ENCODE data around the gene SDF2.
"Not testable (repeated sequence)": the region's sequence is repeated elsewhere in the genome, so short reads cannot be mapped to it uniquely, and the experiment has no call there.

DNA sequence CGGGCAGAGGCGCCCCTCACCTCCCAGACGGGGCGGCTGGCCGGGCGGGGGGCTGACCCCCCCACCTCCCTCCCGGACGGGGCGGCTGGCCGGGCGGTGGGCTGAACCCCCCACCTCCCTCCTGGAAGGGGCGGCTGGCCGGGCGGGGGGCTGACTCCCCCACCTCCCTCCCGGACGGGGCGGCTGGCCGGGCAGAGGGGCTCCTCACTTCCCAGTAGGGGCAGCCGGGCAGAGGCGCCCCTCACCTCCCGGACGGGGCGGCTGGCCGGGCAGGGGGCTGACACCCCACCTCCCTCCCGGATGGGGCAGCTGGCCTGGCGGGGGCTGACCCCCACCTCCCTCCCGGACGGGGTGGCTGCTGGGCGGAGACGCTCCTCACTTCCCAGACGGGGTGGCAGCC, 57.7 kb downstream of the SDF2 start:
- TF ChIP-seq, protein P1, sequence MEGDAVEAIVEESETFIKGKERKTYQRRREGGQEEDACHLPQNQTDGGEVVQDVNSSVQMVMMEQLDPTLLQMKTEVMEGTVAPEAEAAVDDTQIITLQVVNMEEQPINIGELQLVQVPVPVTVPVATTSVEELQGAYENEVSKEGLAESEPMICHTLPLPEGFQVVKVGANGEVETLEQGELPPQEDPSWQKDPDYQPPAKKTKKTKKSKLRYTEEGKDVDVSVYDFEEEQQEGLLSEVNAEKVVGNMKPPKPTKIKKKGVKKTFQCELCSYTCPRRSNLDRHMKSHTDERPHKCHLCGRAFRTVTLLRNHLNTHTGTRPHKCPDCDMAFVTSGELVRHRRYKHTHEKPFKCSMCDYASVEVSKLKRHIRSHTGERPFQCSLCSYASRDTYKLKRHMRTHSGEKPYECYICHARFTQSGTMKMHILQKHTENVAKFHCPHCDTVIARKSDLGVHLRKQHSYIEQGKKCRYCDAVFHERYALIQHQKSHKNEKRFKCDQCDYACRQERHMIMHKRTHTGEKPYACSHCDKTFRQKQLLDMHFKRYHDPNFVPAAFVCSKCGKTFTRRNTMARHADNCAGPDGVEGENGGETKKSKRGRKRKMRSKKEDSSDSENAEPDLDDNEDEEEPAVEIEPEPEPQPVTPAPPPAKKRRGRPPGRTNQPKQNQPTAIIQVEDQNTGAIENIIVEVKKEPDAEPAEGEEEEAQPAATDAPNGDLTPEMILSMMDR (conservative IDR thresholded peaks at IDR 0.05; ENCODE audit: low read depth in 2 of 2): not testable (repeated sequence)
- not testable (repeated sequence) for TF ChIP-seq POLR2AphosphoS5 (IDR thresholded peaks at IDR 0.05; ENCODE audit: low read depth); EZH2phosphoT487 (IDR thresholded peaks at IDR 0.05; ENCODE audit: unreplicated experiment); CREB1 (CRISPR knock-in tag; IDR thresholded peaks at IDR 0.05; ENCODE audit: low read depth); EZH2 (IDR thresholded peaks at IDR 0.05; ENCODE audit: low read depth, unreplicated experiment); ZNF114 (CRISPR knock-in tag; IDR thresholded peaks at IDR 0.05); JUNB (IDR thresholded peaks at IDR 0.05; ENCODE audit: unreplicated experiment)
- TF ChIP-seq, protein P2, sequence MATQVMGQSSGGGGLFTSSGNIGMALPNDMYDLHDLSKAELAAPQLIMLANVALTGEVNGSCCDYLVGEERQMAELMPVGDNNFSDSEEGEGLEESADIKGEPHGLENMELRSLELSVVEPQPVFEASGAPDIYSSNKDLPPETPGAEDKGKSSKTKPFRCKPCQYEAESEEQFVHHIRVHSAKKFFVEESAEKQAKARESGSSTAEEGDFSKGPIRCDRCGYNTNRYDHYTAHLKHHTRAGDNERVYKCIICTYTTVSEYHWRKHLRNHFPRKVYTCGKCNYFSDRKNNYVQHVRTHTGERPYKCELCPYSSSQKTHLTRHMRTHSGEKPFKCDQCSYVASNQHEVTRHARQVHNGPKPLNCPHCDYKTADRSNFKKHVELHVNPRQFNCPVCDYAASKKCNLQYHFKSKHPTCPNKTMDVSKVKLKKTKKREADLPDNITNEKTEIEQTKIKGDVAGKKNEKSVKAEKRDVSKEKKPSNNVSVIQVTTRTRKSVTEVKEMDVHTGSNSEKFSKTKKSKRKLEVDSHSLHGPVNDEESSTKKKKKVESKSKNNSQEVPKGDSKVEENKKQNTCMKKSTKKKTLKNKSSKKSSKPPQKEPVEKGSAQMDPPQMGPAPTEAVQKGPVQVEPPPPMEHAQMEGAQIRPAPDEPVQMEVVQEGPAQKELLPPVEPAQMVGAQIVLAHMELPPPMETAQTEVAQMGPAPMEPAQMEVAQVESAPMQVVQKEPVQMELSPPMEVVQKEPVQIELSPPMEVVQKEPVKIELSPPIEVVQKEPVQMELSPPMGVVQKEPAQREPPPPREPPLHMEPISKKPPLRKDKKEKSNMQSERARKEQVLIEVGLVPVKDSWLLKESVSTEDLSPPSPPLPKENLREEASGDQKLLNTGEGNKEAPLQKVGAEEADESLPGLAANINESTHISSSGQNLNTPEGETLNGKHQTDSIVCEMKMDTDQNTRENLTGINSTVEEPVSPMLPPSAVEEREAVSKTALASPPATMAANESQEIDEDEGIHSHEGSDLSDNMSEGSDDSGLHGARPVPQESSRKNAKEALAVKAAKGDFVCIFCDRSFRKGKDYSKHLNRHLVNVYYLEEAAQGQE (IDR thresholded peaks at IDR 0.05; ENCODE audit: unreplicated experiment): not testable (repeated sequence)
- TF ChIP-seq, protein P3, sequence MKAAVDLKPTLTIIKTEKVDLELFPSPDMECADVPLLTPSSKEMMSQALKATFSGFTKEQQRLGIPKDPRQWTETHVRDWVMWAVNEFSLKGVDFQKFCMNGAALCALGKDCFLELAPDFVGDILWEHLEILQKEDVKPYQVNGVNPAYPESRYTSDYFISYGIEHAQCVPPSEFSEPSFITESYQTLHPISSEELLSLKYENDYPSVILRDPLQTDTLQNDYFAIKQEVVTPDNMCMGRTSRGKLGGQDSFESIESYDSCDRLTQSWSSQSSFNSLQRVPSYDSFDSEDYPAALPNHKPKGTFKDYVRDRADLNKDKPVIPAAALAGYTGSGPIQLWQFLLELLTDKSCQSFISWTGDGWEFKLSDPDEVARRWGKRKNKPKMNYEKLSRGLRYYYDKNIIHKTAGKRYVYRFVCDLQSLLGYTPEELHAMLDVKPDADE (IDR thresholded peaks at IDR 0.05): not testable (repeated sequence)

Data from GM23338 (cell line).